Effector CD8-positive, alpha-beta T cell (primary cell): ENCODE data around the gene CDK5RAP2.

ENCODE experiments used
- DNase-seq: peaks from one replicate; lab custom pipeline; 2025; lab: John Stamatoyannopoulos, UW

The CDK5RAP2 gene

DNA sequence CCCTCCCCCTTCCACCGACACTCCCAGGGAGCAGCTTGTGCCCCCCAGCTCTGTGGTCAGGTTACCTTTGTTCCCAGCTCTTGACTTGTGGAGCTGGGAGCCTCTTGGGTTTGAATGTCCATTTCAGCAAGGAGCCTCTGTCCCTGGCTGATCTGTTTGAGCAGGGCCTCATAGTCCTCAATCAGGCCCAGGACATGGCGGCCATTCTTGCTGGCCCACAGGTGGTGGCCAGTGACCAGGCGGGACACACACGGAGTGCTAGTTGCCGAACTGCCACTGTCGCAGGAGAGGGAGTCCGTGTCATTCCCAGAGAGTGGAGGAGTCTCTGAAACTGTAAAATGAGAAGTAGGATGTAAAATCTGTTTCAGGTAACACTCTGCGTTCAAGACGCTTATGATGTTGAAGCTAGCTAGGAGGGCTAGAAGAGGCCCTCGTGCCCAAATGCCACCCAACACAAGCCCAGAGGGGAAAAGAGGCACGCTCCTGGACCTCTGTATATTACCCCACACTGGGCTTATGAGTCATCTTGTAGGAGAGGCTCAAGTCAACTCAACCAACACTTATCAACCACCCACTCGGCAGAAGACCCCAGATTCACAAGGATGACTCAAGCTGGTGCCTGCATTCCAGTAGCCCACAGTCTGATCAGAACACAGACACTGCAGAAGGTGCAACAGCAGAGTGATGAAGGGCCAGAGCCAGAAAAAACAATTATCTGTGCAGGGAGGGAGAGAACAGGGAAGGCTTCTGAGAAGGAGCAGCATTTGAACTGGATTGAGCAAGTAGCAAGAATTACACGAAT is 177.0 kb downstream of the CDK5RAP2 start:
- DNase-seq, result no peak

DNA sequence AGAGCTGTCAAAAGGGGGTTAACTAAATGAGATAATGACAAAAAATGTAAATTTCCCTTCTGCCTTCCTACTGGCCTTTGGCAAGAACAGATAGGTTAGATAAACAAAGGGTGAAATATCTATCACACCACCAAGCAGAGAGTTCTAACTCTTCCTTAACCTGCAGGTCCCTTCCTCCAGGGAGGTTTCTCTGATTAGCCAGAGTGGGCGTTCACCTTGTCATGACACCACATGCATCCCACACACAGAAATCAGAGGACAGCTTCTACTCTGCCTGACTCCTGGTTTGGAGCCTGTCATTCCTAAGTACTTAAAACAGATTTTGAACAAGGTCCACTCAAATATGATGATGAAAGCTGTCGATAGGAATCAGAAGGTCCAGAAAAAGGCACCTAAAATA is 180.0 kb downstream of the CDK5RAP2 start:
- DNase-seq, result no peak

DNA sequence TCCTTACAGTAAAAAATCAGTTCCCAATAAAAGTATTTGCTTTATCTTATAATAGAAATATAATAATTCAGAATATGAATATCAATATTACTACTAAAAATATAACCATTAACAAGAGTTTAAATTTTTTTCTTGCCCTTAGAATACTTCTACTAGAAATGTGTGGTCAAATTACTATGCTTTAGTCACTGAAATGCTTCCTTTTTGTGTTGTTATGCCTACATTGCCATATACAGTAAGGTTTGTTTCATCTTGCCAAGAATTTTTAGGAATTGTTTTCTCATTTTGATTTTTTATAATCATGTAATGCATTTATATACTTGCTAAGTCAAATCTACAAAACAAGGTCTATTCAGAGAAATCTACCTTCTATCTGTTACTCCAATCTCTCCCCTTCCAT is 181.7 kb downstream of the CDK5RAP2 start:
- DNase-seq, result no peak

DNA sequence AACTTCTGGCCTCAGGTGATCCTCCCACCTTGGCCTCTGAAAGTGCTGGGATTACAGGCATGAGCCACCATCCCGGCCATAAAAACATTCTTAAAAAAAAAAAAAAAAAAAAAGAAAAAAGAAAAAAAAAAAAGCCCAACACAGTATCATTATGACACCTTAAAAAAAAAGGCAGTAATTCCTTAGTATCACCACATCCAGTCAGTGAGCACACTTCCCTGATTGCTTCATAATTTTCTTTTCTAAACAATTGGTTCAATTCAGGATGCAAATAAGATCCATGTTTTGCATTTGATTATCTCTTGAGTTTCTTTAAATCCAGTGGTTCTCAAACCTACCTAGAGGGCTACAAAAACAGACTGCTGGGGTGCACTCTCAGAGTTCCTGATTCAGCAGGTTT is 182.5 kb downstream of the CDK5RAP2 start:
- no peak for DNase-seq

DNA sequence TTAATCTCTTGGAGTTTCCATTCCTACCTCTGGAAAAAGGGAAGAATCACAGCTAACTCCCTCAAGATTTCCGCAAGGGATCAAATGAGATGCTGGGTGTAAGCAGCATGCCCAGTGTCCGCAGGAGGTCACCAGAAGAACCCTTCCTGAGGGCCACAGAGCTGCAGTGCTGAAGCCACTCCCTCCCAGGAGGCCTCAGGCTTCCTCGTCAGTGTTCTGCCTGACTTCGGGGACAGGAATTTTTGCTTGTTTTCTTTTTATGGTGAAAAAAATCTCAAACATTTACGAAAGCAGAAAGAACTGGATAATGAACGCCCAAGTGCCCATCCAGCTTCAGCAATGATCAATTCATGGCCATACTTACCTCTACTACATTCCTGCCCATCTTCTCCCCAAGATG is 183.0 kb downstream of the CDK5RAP2 start:
- no peak for DNase-seq

DNA sequence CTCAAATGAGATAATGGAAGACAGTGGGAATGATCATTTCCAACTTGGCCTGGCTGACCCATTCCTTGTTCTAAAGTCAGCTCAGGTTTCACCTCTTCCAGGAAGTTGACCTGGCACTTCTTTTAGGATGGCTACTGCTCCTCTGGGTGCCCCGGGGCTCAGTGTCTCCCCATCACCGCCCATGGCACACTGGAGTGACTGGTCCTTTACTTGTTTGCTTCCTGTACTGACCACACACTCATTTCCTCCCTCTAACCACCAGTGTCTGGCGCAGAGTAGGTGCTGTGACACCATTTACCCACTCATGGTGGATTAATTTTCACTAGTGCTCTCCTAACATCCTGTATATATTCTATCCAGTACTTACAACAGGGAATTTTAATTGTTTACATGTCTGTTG is 183.5 kb downstream of the CDK5RAP2 start:
- no peak for DNase-seq

DNA sequence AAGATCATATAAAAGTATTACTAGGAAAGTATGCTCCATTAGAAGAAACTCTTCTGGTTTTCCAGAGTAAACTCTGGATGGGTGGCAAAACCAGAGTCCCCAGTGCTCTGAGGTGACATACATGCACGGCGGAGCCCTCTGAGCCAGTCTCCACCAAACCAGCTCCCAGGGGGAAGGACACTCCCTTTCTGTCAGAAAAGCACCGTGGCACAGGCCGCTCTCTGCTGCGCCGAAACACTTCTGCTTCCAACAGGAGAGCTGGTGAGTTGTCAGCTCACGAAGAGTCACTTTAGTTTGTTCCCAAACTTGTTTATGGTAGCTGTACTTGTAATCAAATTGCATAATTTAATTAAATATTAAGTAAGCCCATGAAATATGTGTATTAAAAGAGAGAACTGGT is 184.6 kb downstream of the CDK5RAP2 start:
- DNase-seq, result no peak

DNA sequence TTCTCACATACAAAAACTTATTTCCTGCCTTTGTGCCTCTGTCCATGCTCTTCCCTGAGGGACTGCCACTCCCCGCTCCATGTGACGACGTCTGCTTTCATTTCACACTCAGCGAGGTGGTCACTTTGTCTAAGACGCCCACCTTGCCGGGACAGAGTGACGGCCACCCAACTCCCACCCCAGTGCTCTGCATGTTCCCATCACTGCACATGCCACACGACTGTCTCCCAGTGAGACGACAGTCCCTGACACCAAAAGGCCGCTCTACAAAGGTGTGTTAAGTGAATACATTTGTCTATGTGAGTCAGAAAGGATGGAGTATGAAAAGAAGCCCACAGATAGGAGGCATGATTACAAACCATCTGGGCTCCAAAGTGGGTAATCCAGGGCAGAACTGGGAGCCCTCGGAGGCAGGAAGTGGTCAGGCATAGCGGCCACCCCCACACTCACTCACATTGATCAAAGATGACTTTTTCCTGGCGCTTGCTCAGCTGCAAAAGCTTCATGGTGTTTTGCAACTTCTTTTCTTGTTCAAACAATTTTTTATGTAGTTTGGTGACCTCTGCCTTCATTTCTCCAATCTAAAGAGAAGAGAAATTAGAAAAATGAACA is 185.8 kb downstream of the CDK5RAP2 start:
- no peak for DNase-seq

DNA sequence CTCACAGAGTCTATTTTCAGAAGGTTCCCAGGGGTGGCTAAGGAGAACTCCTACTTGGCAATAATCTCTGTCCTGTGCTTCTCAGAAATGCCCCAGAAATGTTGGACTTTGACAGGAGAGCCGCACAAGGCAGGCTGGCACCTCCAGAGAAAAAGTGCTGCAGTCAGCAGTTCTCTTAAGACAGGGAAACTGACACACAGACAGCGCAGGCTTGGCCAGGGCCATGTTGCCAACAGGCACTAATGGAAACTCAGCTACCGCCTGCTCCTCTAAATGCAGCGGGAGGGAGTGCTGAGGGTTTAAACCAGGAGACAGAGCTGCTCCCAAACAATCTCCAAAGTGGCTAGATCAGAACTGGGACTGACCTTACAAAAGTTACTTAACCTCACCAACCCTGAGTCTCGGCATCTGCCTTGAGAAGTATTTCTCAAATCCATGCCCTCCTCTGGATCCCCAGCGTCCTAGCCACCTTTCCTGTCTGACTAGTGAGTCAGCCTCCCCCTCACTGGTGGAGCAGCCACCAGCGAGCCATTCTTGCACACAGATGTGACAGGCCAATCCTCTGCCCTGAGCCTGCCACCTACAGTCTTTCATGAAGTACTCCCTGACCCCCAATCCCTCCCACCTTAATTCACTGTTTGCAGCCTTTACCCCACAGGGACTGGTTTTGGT is 186.4 kb downstream of the CDK5RAP2 start:
- DNase-seq, result no peak

DNA sequence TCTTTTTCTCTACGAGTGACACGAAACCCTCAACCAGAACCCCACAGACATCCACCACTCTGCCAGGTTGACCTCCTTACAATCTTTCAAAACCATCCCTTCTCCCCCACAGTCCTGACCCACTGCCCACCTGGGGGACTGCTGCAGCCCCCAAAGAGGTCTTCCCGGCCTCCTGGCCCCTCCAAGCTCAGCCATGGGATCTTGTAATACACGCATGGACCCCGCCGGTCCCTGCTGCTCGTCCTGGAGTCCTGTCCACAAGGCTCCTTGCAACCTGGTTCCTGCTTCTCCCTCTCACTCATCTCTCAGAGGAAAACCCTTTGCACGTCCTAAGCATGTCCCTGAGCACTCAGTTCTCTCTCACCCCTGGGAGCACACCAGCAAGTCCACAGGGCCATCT is 187.3 kb downstream of the CDK5RAP2 start:
- no peak for DNase-seq

DNA sequence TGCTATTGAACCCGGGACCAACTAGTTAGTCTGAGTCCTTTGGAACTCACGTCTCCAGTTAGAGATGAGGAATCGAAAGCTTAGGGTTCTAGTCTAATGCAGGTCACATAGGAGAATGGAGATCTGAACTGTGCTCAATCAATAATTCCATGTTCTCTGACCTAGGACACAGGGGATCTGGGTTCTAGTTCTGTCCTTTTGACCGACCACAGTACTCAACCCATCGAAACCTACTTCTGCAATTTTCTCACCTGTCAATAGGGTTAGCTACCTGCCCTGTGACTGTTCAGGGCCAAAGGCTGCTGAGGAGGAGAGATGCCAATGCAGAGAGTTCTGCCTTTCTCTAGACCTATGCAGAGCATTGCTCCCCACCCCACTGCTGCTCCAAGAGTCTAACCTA is 187.7 kb downstream of the CDK5RAP2 start:
- no peak for DNase-seq

DNA sequence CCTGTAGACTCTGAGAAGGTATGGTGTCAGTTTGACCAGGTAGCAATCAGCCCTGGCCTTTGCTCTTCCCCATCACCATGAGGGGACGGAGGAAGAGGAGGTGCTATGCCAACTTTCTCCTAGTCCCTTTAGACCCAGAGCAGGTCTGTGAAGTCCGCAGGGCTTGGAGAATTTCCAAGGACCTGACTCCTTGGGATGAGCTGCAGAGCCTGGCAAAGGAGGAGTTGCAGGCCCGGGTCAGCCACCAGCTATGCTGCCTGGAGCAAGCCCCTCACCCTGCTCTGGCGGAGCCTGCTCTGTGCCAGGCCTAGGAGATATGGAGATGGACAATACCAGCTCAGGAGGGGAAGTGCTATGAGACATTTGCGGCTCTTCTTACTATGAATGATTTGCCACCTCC is 188.3 kb downstream of the CDK5RAP2 start:
- no peak for DNase-seq

DNA sequence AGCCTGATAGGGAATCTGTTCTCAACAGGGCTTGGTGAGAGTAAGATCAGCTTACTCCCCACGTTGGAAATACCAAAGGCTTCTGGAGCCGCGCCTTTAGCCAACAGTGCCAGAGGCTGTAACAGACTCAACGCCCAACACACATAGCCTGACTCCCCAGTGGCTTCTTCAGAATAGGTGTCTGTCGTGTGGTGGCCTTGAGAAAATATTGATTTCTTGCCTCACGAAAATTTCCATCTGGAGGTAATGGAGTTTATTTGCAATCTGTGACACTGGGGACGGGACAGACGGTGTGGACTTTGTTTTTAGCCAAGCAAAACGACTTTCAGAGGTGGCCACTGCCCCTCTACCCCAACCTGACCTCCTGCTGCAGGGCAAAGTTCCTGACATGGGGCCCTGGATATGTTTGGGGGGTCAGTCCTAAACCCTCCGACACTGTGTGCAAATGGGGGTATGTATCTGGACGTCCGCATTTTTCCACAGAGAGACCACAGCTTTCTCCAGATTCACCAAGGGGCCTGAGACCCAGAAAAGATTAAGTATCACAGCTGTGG is 189.3 kb downstream of the CDK5RAP2 start:
- no peak for DNase-seq

DNA sequence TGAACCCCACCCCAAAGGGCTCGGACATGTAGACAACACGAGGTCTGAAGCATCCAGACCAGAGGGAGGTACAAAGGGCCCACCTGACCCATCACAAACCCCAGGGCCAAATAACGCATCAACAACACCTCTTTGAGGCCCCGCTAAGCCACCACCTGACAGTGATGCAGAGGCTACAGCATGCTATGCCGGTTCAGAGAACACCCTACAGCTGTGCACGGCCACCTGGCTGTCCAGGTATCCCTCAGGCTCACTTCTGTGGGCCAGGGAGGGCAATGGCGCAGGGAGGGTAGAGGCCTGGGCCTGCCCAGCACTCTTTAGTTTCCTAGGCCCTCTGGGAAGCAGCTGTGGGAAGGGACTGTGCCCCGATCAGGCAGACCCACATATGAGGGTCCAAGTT is 190.1 kb downstream of the CDK5RAP2 start:
- no peak for DNase-seq

DNA sequence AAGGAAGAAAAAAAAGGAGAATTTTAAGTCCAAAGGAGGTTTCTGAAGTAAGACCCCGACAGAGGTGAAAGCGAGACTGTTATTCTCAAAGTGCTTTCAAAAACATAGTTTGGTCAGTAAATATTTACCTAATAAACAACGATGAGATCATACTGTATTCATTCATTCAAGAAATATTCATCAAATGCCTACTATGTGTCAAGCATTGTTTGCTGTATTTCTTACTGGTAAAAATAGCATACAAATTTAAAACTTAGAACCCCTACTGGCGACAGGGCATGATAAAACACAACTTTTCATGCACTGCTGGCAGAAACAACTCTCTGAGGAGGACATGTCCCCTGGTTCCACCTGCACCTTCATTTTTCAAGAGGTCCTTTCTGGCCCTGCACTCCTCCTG is 190.7 kb downstream of the CDK5RAP2 start:
- no peak for DNase-seq

DNA sequence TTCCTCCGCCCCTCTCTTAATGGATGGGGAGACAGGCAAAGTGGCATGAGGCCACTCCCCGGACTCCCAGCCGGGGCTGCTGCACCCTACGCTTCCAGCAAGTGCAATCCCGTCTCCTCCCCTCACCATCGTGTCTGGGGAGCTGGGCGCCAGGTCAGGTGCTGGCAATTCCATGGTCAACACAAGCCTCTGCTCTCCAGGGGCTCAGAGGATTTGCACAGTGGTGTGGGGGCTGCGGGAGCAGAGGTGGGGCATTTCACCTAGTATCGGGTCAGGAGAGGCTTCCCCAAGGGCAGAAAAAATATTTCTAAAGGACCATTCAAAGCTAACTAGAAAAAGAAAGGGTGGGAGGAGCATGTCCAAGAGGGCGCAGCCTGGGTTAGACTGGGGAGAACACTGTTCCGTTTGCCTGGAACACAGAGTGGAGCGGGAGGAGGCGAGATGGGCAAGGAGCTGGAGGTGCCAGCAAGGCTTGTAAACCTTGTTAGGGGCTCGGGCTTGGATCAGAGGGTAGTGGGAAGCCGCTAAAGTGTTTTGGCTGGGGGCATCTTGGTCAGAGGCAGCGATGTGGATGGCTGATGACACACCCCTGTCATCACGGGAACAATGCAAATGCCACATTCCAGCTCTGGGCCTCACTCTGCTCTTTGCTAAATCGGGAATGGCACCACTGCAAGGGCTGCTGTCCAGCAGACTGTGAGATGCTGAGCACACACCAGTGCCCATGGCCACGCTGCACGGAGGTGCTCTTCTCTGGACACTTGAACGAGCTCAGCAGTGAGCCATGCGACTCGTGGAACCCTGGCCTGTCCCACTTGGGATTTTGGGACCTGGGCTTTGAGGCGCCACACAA is 191.7 kb downstream of the CDK5RAP2 start:
- DNase-seq, result no peak

DNA sequence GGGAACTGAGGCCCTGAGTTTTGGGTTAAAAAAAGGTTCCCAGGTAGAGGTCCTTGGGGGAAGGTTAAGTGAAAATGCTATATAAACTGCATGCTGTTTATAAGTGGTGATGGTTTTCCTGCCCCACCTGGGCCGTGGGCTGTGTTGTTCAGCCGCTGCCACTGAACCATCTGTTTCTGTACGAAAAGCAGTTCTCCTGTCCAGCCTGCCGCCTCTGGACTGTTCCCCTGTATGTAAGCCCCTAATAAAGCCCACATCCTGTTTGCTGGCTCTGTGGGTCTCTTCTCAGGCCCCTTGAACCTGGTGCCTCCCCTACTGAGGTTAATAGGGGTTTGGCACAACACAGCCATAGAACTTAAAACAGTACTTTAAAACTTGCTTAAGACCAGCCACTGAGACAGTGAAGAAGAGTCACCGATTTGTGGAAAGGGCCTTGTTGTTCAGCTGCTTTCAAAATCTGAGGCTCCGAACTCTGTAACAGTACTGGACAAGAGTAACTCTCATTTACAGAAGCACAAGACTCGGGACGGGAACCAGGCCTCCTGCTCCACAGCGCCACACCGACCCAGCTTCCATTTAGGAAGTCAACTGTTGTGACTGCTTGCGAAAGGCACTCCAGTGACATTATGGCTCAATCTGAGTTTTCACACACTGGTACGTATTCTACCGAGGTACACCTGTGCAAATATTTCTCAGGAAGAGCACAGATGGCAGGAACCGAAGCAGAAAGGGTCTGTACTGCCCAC is 192.5 kb downstream of the CDK5RAP2 start:
- no peak for DNase-seq

DNA sequence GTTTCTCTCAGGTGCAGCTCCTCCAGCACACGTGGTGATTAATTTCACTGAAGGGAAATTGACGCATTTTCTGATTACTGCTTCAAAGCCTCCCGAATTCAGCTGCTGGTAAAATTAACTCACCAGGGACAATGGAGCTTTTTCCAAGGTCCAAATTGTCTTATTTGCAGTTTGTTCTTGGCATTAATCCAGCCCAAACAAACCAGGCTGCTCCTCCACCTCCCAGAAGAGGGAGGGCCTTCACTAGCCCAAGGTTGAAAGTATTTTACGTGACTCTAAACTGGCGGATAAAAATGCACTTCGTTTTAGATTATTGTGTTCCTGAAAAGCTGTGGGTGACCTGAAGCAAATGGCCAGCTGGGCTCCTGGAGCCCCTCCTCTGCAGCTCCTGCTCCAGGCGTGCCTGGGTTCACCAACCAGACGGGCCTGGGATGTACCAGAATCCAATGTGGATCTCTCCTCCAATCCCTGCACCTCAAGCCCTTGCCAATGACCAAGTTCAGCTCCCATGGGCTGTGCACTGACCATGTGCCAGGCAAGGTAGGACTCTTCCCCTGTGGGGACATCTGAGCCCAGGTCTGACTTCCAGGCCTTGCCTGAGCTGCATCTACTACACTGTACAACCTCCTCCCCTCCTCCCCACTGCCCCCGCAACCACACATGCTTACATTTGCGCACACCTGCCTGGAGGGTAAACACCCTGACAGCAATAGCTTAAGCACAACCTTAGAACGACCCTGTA is 193.4 kb downstream of the CDK5RAP2 start:
- DNase-seq, result no peak

DNA sequence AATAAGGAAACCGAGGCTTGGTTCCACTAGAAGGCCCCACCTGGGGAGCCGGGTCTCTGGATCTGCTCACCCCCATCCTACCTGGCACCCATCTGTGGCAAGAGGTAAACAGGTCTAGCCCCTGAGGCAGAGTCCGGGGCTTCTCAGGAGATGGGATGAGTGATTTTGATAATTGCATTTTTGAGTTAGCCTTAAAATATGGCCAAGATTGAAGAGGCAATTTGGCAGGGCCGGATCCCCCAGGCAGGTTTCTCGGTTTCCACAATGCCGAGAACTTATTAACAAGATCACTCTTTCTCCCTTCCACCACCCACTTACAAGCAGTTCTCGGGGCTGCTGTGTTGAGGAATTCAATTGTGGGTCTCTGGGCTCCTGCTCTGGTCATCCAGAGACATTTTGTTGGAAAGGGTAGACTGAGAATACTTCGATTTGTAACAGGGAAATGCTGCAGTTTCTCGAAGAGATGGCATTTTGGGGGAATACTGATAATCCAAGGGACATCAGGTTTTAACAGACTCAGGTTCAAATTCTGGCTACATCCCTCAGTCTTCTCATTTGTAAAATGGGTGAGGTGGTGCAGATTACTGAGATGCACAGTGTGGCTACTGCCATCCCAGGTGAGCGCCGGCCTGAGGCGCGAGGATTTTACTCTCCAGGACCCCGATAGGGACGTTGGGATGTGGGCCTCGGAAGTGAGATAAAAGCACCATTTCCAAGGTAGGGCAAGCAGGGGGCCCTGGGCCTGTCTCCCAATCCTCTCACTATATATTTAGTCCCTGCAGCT is 194.2 kb downstream of the CDK5RAP2 start:
- no peak for DNase-seq

DNA sequence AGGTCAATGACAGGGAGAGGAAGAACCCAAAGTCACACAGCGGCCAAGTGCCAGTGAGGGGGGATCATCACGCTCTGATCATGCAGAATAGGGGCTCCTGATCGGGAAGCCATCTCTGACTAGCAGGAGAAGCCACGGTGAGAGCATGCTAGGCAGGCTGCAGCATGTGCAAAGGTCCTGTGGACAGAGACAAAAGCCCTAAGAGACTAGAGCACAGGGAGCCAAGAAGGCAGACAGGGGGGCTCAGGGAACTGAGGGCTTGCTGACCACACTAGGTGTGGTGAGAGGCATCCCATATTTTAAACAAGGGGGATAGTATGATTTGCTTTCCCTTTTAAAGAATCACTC is 195.1 kb downstream of the CDK5RAP2 start:
- no peak for DNase-seq
